Measurements from ENCODE around the gene KCTD1.

The KCTD1 gene

DNA sequence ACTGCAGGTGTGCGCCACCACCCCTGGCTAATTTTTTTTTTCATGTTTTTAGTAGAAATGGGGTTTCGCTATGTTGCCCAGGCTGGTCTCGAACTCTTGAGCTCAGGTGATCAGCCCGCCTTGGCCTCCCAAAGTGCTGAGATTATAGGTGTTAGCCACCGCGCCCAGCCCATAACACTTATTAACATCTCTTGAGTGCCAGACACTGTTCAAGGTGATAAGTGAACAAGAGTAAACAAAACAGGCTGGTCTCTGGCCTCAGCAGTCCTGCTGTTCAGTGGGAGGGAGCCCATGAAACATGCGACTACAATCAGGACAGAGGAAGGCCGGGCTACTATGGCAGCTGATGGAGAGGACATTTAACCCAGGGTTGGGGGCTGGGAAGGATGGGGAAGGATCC lies 42.3 kb downstream of the KCTD1 start:
- Histone ChIP-seq H3K4me1 (ENCODE audit: low read length) (no peaks in the 10 kb centered on the region), H3K27me3 (replicated peaks; ENCODE audit: insufficient read depth, low read length) (no peaks in the 10 kb centered on the region), H3K36me3 (replicated peaks; ENCODE audit: insufficient read depth, low read length) (no peaks in the 10 kb centered on the region), H3F3A (ENCODE audit: insufficient read depth, low read length) (no peaks in the 10 kb centered on the region), H3K27ac (ENCODE audit: low read length) (no peak overlapping the region), H3K4me2 (ENCODE audit: low read depth, low read length) (no peak overlapping the region), H4K20me1 (ENCODE audit: insufficient read depth, low read length) (no peaks in the 10 kb centered on the region), H2AFZ (ENCODE audit: low read length) (no peak overlapping the region), H3K4me3 (ENCODE audit: low read length) (no peak overlapping the region), H3K9me3 (replicated peaks; ENCODE audit: insufficient read depth, low read length) (no peaks in the 10 kb centered on the region), H3K79me2 (ENCODE audit: low read length) (no peaks in the 10 kb centered on the region), H3K9ac (ENCODE audit: low read length) (no peak overlapping the region), H3K9me2 (replicated peaks; ENCODE audit: insufficient read depth, low read length) (no peaks in the 10 kb centered on the region)
- TF ChIP-seq EZH2 (optimal IDR thresholded peaks at IDR 0.05; ENCODE audit: low read depth, low read length) (no peak), EZH2phosphoT487 (IDR thresholded peaks at IDR 0.05; ENCODE audit: low read length) (no peak)
- TF ChIP-seq, protein P1, sequence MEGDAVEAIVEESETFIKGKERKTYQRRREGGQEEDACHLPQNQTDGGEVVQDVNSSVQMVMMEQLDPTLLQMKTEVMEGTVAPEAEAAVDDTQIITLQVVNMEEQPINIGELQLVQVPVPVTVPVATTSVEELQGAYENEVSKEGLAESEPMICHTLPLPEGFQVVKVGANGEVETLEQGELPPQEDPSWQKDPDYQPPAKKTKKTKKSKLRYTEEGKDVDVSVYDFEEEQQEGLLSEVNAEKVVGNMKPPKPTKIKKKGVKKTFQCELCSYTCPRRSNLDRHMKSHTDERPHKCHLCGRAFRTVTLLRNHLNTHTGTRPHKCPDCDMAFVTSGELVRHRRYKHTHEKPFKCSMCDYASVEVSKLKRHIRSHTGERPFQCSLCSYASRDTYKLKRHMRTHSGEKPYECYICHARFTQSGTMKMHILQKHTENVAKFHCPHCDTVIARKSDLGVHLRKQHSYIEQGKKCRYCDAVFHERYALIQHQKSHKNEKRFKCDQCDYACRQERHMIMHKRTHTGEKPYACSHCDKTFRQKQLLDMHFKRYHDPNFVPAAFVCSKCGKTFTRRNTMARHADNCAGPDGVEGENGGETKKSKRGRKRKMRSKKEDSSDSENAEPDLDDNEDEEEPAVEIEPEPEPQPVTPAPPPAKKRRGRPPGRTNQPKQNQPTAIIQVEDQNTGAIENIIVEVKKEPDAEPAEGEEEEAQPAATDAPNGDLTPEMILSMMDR (IDR thresholded peaks at IDR 0.05; ENCODE audit: low read length), result no peak
- DNase-seq, result no peak

DNA sequence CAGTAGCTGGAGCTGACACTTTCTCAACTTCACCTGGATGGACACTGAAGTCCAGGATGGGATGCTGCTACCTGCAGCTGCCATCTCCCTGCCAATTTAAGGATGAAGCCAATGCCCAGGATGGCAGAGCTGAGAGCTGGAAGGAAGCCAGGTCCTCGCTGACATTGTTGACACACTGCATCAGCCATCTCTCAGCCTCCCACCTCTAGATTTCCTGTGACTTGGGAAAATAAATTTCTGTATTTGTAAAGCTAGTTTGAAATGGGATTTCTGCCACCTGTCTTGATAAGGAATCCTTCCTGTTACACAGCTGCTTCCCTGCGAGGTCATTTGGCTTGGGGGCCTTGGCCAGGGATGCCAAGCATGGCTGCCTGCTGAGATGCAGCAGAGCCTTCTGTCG lies 43.5 kb downstream of the KCTD1 start:
- DNase-seq, result no peak
- no peak overlapping the region for H3K4me3 ChIP-seq (ENCODE audit: low read length)
- H3F3A ChIP-seq (ENCODE audit: insufficient read depth, low read length), result no peaks in the 10 kb centered on the region
- no peaks in the 10 kb centered on the region for H3K27me3 ChIP-seq (replicated peaks; ENCODE audit: insufficient read depth, low read length)
- H4K20me1 ChIP-seq (ENCODE audit: insufficient read depth, low read length), result no peaks in the 10 kb centered on the region
- no peaks in the 10 kb centered on the region for H3K9me2 ChIP-seq (replicated peaks; ENCODE audit: insufficient read depth, low read length)
- H3K4me2 ChIP-seq (ENCODE audit: low read depth, low read length), result no peak overlapping the region
- H3K9me3 ChIP-seq (replicated peaks; ENCODE audit: insufficient read depth, low read length), result no peaks in the 10 kb centered on the region
- no peak overlapping the region for H3K27ac ChIP-seq (ENCODE audit: low read length)
- H3K9ac ChIP-seq (ENCODE audit: low read length), result no peak overlapping the region
- no peaks in the 10 kb centered on the region for H3K79me2 ChIP-seq (ENCODE audit: low read length)
- no peaks in the 10 kb centered on the region for H3K4me1 ChIP-seq (ENCODE audit: low read length)
- H3K36me3 ChIP-seq (replicated peaks; ENCODE audit: insufficient read depth, low read length), result no peaks in the 10 kb centered on the region
- no peak overlapping the region for H2AFZ ChIP-seq (ENCODE audit: low read length)
- no peak for TF ChIP-seq EZH2 (optimal IDR thresholded peaks at IDR 0.05; ENCODE audit: low read depth, low read length)

DNA sequence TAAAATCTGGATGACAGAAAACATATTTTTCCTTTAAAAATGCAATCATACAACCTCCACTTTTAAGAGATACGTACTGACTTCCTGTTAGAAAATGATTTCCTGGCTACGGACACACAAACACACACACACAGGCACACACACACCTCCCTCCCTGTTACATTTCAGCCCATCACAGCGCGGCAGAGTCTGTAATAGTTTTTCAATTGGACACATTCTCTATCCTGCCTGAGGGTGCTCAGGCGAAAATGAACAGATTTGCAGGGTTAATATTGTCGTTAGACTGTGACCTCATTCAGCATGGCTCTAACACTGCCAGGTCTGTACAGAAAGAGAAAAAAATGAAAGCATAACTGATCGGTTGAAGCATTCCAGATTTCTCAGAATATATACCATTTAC lies 45.0 kb downstream of the KCTD1 start:
- no peak overlapping the region for H3K4me2 ChIP-seq (ENCODE audit: low read depth, low read length)
- no peak overlapping the region for H3K4me3 ChIP-seq (ENCODE audit: low read length)
- H3K9me3 ChIP-seq (replicated peaks; ENCODE audit: insufficient read depth, low read length), result no peaks in the 10 kb centered on the region
- H3K36me3 ChIP-seq (replicated peaks; ENCODE audit: insufficient read depth, low read length), result no peaks in the 10 kb centered on the region
- TF ChIP-seq, protein P1 (IDR thresholded peaks at IDR 0.05; ENCODE audit: low read length), result no peak
- no peak for TF ChIP-seq EZH2phosphoT487 (IDR thresholded peaks at IDR 0.05; ENCODE audit: low read length)
- TF ChIP-seq EZH2 (optimal IDR thresholded peaks at IDR 0.05; ENCODE audit: low read depth, low read length), result no peak
- H3K27me3 ChIP-seq (replicated peaks; ENCODE audit: insufficient read depth, low read length), result no peaks in the 10 kb centered on the region
- H3K9me2 ChIP-seq (replicated peaks; ENCODE audit: insufficient read depth, low read length), result no peaks in the 10 kb centered on the region
- no peak for DNase-seq
- H2AFZ ChIP-seq (ENCODE audit: low read length), result no peak overlapping the region
- no peaks in the 10 kb centered on the region for H3K4me1 ChIP-seq (ENCODE audit: low read length)
- H3K27ac ChIP-seq (ENCODE audit: low read length), result no peak overlapping the region
- no peaks in the 10 kb centered on the region for H3F3A ChIP-seq (ENCODE audit: insufficient read depth, low read length)
- no peak overlapping the region for H3K9ac ChIP-seq (ENCODE audit: low read length)
- H4K20me1 ChIP-seq (ENCODE audit: insufficient read depth, low read length), result no peaks in the 10 kb centered on the region
- no peaks in the 10 kb centered on the region for H3K79me2 ChIP-seq (ENCODE audit: low read length)

DNA sequence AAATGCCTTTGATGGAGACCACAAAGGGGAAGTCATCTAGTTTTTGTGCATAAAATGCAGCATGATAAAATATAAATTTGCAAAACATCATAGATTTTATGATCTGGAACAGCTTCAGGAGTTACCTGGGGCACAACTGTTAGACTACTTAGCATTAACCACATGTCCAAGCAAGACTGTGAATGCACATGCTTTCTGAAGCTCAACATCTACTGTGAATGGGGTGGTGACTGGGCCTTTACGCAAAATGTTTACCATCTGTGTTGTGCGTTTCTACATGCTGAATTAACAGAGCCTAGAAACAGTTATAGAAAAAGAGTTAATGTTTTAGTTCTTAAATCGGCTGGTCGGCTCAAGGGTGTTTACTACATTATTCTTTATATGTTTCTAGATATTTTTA lies 45.5 kb downstream of the KCTD1 start:
- DNase-seq, result no peak

More for the DNA sequence above, 45.5 kb downstream of the KCTD1 start:
- TF ChIP-seq, protein P1 (IDR thresholded peaks at IDR 0.05; ENCODE audit: low read length), result no peak
- TF ChIP-seq EZH2phosphoT487 (IDR thresholded peaks at IDR 0.05; ENCODE audit: low read length), result no peak
- TF ChIP-seq EZH2 (optimal IDR thresholded peaks at IDR 0.05; ENCODE audit: low read depth, low read length), result no peak
- Histone ChIP-seq H3K4me2 (ENCODE audit: low read depth, low read length) (no peak overlapping the region), H3K9me3 (replicated peaks; ENCODE audit: insufficient read depth, low read length) (no peaks in the 10 kb centered on the region), H3K9me2 (replicated peaks; ENCODE audit: insufficient read depth, low read length) (no peaks in the 10 kb centered on the region), H3K9ac (ENCODE audit: low read length) (no peak overlapping the region), H2AFZ (ENCODE audit: low read length) (no peak overlapping the region), H3F3A (ENCODE audit: insufficient read depth, low read length) (no peaks in the 10 kb centered on the region), H3K4me1 (ENCODE audit: low read length) (no peaks in the 10 kb centered on the region), H4K20me1 (ENCODE audit: insufficient read depth, low read length) (no peaks in the 10 kb centered on the region), H3K79me2 (ENCODE audit: low read length) (no peaks in the 10 kb centered on the region), H3K36me3 (replicated peaks; ENCODE audit: insufficient read depth, low read length) (no peaks in the 10 kb centered on the region), H3K27ac (ENCODE audit: low read length) (no peak overlapping the region), H3K4me3 (ENCODE audit: low read length) (no peak overlapping the region), H3K27me3 (replicated peaks; ENCODE audit: insufficient read depth, low read length) (no peaks in the 10 kb centered on the region)

Data from MM.1S (cell line).